KMS-11 (cell line): ENCODE measurements around the gene PAFAH1B2.
"Not testable (repeated sequence)": the region's sequence is repeated elsewhere in the genome, so short reads cannot be mapped to it uniquely, and the experiment has no call there.

Experiments
- H2AFZ ChIP-seq: fragments of 200-600 bp; sonication (generic); 2 replicates; pipeline ENCODE4 v1.6.1; 2016; ENCODE audit warnings: antibody characterized with exemption, mixed run types, low read depth
- H3K27ac ChIP-seq: fragments of 200-600 bp; sonication (generic); 2 replicates; pipeline ENCODE4 v1.6.1; 2016; ENCODE audit warnings: mild to moderate bottlenecking, mixed run types
- H3K27me3 ChIP-seq: fragments of 200-600 bp; sonication (generic); 2 replicates; pipeline ENCODE4 v1.6.1; 2017; ENCODE audit warnings: mild to moderate bottlenecking, low read depth, mixed run types, moderate library complexity; ENCODE audit not compliant: insufficient read depth
- H3K36me3 ChIP-seq: fragments of 200-600 bp; sonication (generic); 2 replicates; pipeline ENCODE4 v1.6.1; 2017; ENCODE audit warnings: mild to moderate bottlenecking, mixed run types; ENCODE audit not compliant: insufficient read depth
- H3K4me1 ChIP-seq: fragments of 200-600 bp; sonication (generic); 2 replicates; pipeline ENCODE4 v1.6.1; 2016; ENCODE audit warnings: mild to moderate bottlenecking, low read depth, mixed run types; ENCODE audit not compliant: poor library complexity, severe bottlenecking
- H3K4me2 ChIP-seq: fragments of 200-600 bp; sonication (generic); 2 replicates; pipeline ENCODE4 v1.7.0; 2016; ENCODE audit warnings: mild to moderate bottlenecking, mixed run types
- H3K4me3 ChIP-seq: fragments of 200-600 bp; sonication (generic); IDR thresholded peaks from 2 replicates; pipeline ENCODE4 v1.6.1; 2017; ENCODE audit warnings: low read depth, low read length, mixed read lengths; ENCODE audit not compliant: insufficient read depth
- H3K79me2 ChIP-seq: fragments of 200-600 bp; sonication (generic); 2 replicates; pipeline ENCODE4 v1.6.1; 2016; ENCODE audit warnings: low read depth, mixed run types; ENCODE audit not compliant: insufficient read depth
- H3K9ac ChIP-seq: fragments of 200-600 bp; sonication (generic); 2 replicates; pipeline ENCODE4 v1.6.1; 2016; ENCODE audit warnings: mild to moderate bottlenecking, mixed run types
- H4K20me1 ChIP-seq: fragments of 200-600 bp; sonication (generic); 2 replicates; pipeline ENCODE4 v1.6.1; 2016; ENCODE audit warnings: mild to moderate bottlenecking, mixed run types; ENCODE audit not compliant: insufficient read depth
- CTCF ChIP-seq: fragments of 200-600 bp; sonication (generic); conservative IDR thresholded peaks from 2 replicates; pipeline ENCODE4 v1.6.1; 2017; ENCODE audit warnings: low read depth, mild to moderate bottlenecking, antibody characterized with exemption, low read length, moderate library complexity, mixed read lengths

The PAFAH1B2 gene

GRCh38 chr11:117180020-117180419 is 35.9 kb downstream of the PAFAH1B2 start:
- Histone ChIP-seq H3K4me2 (peak overlapping the region; percentile 91), H3K9ac (no peak overlapping the region; the same call in 1 of the 2 replicates), H2AFZ (peak overlapping the region; percentile 59; the same call in 1 of the 2 replicates), H3K27me3 (no peaks in the 10 kb centered on the region), H3K27ac (no peak overlapping the region), H3K4me3 (no peak overlapping the region), H3K4me1 (peaks cover 19% of the 10 kb centered on the region), H3K36me3 (no peaks in the 10 kb centered on the region), H4K20me1 (no peaks in the 10 kb centered on the region), H3K79me2 (no peaks in the 10 kb centered on the region)
- TF ChIP-seq CTCF, result no peak

- Histone ChIP-seq H3K27ac (no peak overlapping the region), H3K9ac (no peak overlapping the region), H4K20me1 (no peaks in the 10 kb centered on the region), H3K27me3 (no peaks in the 10 kb centered on the region), H3K4me2 (no peak overlapping the region), H2AFZ (no peak overlapping the region), H3K4me1 (peaks cover 19% of the 10 kb centered on the region), H3K4me3 (no peak overlapping the region), H3K36me3 (no peaks in the 10 kb centered on the region), H3K79me2 (no peaks in the 10 kb centered on the region)
- TF ChIP-seq CTCF, result no peak
Observed at GRCh38 chr11:117180661-117181585, 36.8 kb downstream of the PAFAH1B2 start.

- TF ChIP-seq CTCF, result no peak
- no peaks in the 10 kb centered on the region for H3K79me2 ChIP-seq
- H3K4me1 ChIP-seq, result peaks cover 19% of the 10 kb centered on the region
- H3K27me3 ChIP-seq, result no peaks in the 10 kb centered on the region
- no peaks in the 10 kb centered on the region for H4K20me1 ChIP-seq
- H3K36me3 ChIP-seq, result no peaks in the 10 kb centered on the region
- H3K4me3 ChIP-seq, result no peak overlapping the region
- H3K4me2 ChIP-seq, result no peak overlapping the region
- H2AFZ ChIP-seq, result no peak overlapping the region
- no peak overlapping the region for H3K9ac ChIP-seq
- H3K27ac ChIP-seq, result no peak overlapping the region
Observed at GRCh38 chr11:117181586-117182550, 37.8 kb downstream of the PAFAH1B2 start.

GRCh38 chr11:117182551-117182935 is 38.5 kb downstream of the PAFAH1B2 start:
- H3K27me3 ChIP-seq, result no peaks in the 10 kb centered on the region
- no peak overlapping the region for H3K4me2 ChIP-seq

GRCh38 chr11:117183178-117183577 is 39.1 kb downstream of the PAFAH1B2 start:
- not testable (repeated sequence) for H2AFZ ChIP-seq, H3K27ac ChIP-seq, H3K36me3 ChIP-seq, H4K20me1 ChIP-seq, H3K9ac ChIP-seq, H3K4me3 ChIP-seq, H3K27me3 ChIP-seq, H3K79me2 ChIP-seq, H3K4me2 ChIP-seq
- peaks cover 14% of the 10 kb centered on the region for H3K4me1 ChIP-seq

More at GRCh38 chr11:117182551-117182935, 38.5 kb downstream of the PAFAH1B2 start:
- Histone ChIP-seq H3K9ac (no peak overlapping the region), H3K36me3 (no peaks in the 10 kb centered on the region), H2AFZ (no peak overlapping the region), H3K4me1 (peaks cover 19% of the 10 kb centered on the region), H3K27ac (no peak overlapping the region), H4K20me1 (no peaks in the 10 kb centered on the region), H3K79me2 (no peaks in the 10 kb centered on the region), H3K4me3 (no peak overlapping the region)
- no peak for TF ChIP-seq CTCF
